Stimulated activated CD8-positive, alpha-beta memory T cell treated with anti-CD3 and anti-CD28 coated beads, Interleukin-15, amount 100 ng/mL, for 1 hour (primary cell): ENCODE measurements around the gene DLGAP1.
"Not testable (repeated sequence)": the region's sequence is repeated elsewhere in the genome, so short reads cannot be mapped to it uniquely, and the experiment has no call there.

Experiments used
- DNase-seq: peaks from one replicate; pipeline ENCODE4 v3.0.0-alpha.2; 2020; ENCODE audit warnings: low read depth

Gene DLGAP1

DNA sequence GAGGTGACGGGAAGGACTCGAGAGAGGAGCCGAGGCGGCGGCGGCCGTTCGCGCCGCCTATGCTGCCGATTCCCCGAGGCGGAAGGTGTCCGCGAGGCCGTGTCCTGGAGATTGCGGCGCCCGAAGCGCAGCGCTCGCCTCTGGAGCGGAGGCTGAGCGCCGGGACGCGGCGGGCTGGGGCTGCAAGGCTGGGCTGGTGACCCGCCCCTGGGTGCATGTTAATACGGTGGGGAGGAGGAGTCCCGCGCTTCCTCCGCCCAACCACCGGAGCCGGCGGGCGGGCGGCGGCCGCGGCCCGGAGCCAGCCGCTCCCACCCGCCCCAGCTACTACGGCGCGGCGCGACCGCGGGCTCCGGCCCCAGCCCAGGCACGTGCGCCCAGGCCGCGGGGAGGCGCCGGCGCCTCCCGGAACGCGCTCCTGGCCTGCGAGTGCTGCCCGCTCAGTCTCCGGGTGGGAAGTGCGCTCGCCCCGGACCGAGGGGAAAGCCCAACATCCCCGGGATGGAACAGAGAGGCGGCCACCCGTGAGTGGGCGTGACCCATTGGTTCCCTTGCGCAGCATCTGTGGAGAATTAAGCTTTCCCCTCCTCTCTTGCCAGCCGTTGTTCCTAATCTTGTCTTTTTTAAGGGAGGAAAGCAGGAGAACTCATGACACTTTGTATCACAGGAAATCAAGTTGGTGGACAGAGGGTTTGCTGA lies at the start of gene DLGAP1:
TSS of gene DLGAP1 (minus strand) at position 195 of the 699 bp plus-strand sequence.
- no peak for DNase-seq

- not testable (repeated sequence) for DNase-seq
Measured at GRCh38 chr18:4494703-4495284, 39.7 kb upstream of the DLGAP1 start.

- no peak for DNase-seq
Measured at GRCh38 chr18:4468511-4468910, 13.4 kb upstream of the DLGAP1 start.

DNA sequence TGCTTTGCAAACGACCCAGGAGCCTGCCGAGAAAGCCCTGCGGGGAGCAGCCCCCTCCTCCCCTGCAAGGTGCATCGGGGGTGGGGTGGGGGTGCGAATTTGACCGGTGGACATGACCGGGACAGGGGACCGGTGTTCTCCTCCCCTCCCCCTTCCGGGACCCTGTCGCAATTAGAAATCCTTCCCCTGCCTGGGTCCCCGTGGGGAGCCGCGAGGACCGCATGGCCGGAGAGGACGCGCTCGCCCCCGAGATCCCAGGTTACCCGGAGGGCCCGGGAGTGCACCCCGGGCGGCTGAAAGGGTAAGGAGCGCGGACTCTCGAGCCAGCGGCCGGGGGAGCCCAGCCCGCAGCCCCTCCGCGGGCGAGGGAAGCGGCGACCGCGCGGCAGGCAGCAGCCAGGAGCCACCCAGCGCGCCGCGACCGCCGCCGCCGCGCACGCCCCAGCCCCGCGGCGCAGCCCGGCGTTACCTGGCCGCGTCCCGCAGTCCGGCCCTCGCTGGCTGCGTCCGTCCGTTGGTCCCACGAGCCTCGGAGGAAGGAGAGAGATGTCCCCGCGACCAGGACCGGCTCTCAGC lies 482 bp downstream of the DLGAP1 start:
- no peak for DNase-seq

DNA sequence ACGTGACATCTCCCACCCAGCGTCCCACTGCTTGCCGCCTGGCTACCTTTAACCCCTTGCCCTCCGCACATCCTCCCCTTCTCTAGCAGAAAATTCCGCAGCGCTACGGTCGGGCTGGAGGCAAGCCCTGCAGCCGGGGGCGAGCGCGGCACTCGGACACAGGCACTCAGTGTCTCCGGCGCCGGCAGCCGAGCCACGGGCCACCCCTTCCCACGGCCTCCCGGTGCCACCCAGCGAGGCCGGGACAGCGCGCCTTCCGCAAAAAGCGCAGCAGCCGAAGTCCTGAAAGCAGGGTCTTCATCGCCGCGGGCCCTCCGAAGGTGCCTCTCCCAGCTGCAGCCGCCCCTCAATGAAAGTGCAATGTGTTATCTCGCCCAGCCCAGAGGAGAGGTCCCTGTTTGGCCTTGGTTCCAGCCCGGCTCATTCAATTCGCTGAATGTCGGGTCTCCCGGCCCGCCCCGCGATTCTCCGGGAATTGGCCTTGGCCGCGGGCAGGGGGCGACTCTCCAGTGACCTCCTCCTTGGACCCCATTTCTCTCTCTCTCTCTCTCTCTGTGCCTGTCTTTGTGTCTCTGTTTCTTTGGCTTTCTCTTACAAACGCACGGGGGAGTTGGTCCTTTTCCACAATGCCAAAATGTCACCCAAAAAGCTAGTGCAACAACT lies 1.1 kb downstream of the DLGAP1 start:
- no peak for DNase-seq

GRCh38 chr18:4453567-4453873 lies 1.6 kb downstream of the DLGAP1 start:
- DNase-seq = no peak

- no peak for DNase-seq
Measured at GRCh38 chr18:4450065-4450658, 4.9 kb downstream of the DLGAP1 start.

- no peak for DNase-seq
Measured at GRCh38 chr18:4445902-4446301, 9.2 kb downstream of the DLGAP1 start.

DNA sequence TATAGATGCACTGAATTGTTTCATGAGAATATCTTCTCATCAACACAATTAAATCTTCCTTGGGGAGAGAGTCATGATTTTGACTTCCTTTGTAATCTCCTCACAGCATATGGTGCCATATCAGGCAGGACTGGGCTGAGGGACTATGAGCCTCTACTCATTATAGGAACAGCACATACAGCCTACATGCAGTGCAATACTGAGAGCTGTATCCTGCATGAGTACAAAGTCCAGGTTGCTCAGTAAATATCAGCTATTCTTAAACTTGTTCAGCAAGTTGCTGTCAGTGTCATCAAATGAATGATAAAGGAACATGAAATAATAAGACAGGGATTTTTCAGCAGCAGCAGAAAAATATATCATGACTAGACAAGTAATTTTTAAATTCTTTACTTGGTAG lies 10.8 kb downstream of the DLGAP1 start:
- no peak for DNase-seq

GRCh38 chr18:4441098-4441497 lies 14.0 kb downstream of the DLGAP1 start:
- no peak for DNase-seq

DNA sequence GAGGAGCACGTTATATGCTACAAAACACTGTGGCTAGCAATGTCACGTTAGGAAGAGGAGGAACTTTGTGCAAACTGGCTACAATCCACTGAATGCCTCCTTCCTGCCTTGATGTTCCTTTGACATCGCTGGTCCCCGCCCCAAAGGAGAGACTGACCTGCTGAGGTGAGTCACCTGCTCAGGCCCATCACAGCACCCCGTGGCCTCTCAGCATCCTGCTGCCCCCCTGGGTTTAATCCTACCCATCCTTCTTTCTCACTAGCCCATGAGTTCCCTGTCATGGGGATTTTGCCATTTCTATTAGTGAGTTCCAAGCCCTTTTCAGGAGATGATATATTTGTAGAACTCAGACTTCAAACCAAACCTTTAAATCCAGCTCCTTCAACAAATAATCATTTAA lies 16.2 kb downstream of the DLGAP1 start:
- DNase-seq = no peak

DNA sequence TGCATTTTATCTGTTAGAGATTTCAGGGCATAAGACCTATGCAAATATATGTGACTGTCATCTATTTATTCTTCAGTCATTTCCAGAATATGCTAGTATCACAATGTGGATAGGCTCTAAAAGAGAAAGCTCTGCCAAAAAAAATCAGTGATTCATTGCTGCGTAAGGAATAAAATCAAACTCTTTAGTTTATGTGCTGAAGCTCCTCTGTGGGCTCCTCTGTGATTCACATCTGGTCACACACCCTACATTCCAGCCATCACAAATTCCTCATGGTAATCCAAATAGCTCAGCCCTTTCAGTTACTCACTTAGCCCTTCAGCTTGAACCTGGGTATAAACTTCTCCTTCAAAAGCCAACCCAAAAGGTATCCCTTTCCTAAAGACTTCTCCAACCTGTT lies 21.4 kb downstream of the DLGAP1 start:
- DNase-seq = no peak

- DNase-seq = no peak
Measured at GRCh38 chr18:4430836-4431235, 24.3 kb downstream of the DLGAP1 start.

DNA sequence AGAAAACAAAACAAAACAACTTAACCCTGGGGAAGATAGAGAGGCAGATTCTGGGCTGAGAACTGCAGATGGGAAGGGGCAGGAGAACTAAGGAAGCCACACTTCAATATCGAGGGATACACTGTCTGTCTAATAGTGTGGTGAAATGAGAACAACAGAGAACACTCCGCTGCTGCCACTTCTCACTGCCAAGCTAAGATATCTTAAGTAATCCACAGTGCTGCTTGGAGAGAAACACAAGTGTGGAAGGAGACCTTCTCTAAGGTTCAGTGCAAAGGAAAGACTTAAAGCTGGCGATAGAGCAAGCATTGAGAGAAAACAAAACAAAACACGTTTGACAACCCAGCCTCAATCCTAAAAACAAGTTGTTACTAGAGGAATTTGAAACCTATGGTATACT lies 37.4 kb downstream of the DLGAP1 start:
- no peak for DNase-seq

DNA sequence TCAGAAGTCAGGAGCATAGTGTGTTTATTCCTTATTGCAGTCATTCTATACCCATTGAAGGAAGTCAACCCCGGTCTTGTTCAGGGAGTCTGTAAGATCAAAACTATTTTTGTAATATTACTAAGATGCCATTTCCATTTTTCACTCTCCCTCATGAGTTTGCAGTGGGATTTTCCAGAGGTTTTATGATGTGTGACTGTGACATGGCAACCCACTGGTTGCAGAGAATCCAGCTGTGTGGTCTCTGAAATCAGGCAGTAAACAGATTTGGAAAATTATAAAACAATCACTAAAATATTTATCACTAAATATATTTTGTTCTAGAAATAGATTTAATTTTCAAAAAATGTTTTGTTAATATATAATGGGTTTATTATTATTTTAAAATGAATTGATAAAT lies 38.1 kb downstream of the DLGAP1 start:
- DNase-seq = no peak

DNA sequence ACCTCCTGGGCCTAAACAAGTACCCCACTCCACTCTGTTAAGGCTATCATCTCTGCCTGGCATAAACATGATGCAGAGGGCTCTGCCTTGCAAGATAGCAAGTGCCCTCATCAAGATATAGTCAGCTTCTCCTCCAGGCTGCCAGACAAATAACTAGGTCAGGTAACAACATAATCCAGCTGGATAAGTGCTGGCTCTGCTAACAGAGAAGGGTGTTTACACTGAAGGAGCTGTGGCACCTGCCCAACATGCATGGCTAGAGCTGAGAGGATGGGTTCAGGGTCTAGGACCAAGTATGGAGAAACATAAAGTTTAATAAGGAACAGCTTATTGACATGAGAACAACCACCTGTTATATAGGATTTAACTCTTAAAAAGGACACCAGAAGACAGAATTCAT lies 42.8 kb downstream of the DLGAP1 start:
- DNase-seq = no peak

- DNase-seq = no peak
Measured at GRCh38 chr18:4406856-4407255, 48.3 kb downstream of the DLGAP1 start.

GRCh38 chr18:4405965-4406364 lies 49.1 kb downstream of the DLGAP1 start:
- no peak for DNase-seq

- no peak for DNase-seq
Measured at GRCh38 chr18:4403836-4404235, 51.3 kb downstream of the DLGAP1 start.

- no peak for DNase-seq
Measured at GRCh38 chr18:4400911-4401310, 54.2 kb downstream of the DLGAP1 start.

DNA sequence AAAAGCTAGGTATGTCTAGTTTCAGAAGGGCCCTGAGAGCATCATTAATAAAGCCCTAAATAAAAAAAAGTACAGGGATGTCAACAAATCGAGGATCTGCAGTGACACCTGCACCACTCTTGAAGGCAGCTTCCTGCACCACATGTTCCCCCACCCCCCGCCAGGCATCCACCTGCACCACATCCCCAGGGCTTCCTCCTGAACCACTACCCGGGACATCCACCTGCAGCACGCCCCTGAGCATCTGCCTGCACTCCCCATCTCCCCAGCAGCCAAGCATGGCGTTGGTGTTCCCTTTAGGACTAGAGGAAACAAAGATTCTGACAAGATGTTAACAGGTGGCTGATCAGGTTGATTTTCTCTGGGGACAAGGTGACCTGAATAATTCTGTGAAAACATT lies 55.2 kb downstream of the DLGAP1 start:
- no peak for DNase-seq

DNA sequence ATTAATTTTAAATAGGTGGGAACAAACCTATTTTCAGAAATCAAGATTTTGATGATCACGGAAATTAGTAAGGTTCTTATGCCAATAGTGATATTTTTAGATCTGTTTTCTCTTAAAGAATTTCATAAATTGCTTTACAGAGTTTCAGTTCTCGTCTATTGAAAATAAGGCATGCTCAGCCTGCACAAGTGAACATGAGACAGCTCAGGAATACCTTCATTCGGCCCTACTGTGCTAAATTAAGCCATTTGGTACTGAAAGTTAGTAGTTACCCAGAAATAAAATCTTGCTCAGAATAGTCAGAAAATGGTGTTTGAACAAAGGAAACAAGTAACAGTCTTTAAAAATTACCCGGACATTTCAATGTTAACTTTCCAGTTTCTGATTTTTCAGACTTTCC lies 60.4 kb downstream of the DLGAP1 start:
- no peak for DNase-seq

GRCh38 chr18:4391859-4392258 lies 63.2 kb downstream of the DLGAP1 start:
- DNase-seq = no peak
